Activated effector memory CD4-positive, alpha-beta T cell treated with anti-CD3 and anti-CD28 coated beads, Interleukin-2, amount 50 U/mL, for 16 hours (primary cell): Measurements from ENCODE around the gene EMP3.
"Not testable (repeated sequence)": the region's sequence is repeated elsewhere in the genome, so short reads cannot be mapped to it uniquely, and the experiment has no call there.

ENCODE experiments used
- DNase-seq: peaks from one replicate; pipeline ENCODE4 v3.0.0-alpha.2; 2020

The EMP3 gene, protein sequence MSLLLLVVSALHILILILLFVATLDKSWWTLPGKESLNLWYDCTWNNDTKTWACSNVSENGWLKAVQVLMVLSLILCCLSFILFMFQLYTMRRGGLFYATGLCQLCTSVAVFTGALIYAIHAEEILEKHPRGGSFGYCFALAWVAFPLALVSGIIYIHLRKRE

DNA sequence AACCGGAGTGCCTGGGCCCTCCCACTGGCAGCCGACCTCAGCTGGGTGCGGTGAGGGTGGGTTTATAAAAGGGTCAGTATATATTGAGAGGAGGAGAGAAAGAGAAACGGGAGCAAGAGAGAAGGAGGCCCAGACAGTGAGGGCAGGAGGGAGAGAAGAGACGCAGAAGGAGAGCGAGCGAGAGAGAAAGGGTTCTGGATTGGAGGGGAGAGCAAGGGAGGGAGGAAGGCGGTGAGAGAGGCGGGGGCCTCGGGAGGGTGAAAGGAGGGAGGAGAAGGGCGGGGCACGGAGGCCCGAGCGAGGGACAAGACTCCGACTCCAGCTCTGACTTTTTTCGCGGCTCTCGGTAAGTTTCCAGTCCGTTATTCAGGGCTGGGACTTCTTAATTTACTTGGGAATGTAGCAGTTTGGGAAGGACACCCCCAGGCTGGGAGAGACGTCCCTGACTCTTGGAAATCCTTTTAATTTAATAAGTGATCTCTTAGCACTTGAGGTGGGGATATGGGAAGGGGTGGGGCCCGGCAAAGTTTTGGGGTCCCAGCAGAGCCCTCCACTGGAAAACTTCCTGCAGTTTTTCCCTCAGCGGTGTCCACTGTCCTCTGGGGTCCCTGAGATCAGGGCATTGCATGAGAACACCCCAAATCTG, at the start of gene EMP3:
EMP3 (plus strand) TSS at position 288 of the 646 bp plus-strand sequence. CDS start 1,293 bp downstream, outside the sequence.
- DNase-seq = peak; percentile 94

DNA sequence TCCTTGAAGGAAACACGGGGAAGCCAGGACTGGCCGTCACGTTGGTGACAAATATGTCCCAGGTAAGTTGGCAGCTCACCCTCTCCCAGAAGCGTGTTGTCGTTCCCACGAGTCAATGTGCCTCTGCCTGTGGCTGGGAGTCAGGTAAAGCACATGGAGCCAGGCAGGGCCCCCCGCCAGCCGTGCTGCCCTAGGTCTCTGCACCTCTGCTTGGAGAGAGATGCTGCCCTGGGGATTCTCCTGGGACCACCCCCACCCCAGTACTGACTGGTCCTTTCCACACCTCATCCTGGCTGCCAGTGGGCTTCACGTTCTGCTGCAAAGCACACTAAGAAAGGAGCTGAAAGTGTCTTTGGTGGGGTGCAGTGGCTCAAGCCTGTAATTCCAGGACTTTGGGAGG, 45.6 kb upstream of the EMP3 start:
- DNase-seq = no peak

DNA sequence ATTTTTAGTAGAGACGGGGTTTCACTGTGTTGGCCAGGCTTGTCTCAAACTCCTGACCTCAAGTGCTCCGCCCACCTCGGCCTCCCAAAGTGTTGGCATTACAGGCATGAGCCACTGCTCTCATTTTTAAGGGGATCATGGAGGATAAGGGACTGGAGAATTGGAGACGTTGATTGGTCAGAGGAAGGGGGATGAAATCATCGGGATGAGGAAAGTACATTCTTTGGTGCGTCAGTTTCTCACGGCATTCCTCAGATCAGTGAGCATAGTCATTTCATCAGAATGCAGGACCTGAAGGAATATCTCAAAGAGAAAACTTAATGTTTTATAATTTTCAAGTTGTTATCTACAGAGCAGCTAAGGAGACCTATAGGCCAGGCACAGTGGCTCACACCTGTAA, 41.4 kb upstream of the EMP3 start:
- DNase-seq = no peak

DNA sequence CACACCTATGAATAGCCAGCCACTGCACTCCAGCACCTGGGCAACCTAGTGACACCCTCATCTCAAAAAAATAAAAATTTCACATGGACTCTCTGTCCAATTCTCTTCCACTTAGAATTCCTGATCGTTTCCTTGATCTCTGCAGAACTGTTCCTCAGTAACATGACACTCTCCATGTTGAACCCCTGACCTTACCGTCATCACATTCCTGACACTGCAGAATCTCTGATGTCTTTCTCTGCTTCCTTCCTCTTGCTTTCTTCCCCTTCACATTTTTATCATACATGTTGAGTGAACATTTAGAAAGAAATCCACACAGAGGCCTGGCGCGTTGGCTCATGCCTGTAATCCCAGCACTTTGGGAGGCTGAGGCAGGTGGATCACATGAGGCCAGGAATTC, 40.5 kb upstream of the EMP3 start:
- DNase-seq = no peak

DNA sequence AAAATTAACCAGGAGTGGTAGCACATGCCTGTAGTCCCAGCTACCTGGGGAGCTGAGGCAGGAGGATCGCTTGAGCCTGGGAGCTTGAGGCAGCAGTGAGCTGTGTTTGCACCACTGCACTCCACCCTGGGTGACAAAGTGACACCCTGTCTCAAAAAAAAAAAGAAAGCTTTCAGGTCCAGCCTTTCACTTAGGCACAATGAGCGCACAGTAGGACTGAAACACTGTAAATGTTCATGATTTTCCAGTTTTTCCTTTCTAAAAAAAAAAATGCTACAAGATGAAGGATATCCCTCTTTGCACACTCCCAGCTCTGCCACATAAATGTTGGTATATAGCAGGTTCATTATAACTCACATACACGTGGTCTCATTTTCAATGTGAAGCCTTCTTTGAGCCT, 37.6 kb upstream of the EMP3 start:
- no peak for DNase-seq

DNA sequence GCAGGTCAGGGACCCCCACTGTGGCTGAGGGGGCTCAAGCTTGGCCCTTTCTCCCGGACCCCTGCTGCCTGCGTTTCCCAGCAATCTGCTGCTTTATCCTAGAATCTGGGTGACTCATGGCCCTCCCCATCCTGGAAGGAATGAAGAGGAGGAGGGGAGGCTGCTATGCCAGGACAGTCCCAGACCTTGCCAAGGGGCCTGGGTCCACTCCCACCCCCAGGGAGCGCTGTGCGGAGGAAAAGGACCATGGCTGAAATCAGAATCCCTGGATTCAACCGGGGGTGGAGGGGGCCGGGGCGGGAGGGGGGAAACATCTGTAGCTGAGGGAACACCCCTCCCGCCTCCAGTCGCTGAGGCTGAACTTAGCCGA, 35.0 kb upstream of the EMP3 start:
- no peak for DNase-seq

DNA sequence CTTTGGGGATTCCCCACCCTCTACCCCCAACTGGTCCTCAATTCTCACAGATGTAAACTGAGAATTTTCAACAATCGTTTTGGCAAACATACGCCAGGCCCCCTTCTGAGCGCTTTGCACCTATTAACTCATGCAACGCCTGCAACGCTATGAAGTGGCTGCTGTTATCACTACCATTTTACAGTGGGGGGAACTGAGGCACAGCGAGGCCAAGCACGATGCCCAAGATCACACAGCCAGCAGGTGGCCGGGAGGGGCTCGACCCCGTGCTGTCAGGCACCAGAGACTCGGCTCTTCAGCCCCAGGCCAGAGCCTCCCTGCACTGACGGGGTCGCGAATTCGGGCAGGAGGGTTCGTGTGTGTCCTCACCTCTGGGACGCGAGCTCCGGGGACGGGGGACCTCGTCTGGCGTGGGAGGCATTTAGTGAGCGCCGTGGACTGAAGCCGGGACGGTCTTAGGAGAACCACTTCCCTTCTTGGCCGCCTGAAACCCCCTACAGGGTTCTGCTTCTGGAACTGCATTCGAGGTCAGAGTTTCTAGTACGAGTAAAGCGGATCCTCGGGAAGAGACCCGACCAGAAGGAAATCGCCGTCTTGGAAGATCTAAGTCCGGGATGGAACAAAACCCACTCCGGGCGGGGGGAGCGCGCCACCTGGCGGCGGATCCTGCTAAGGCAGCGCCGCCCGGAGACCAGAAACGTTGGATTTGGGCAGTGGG, 34.4 kb upstream of the EMP3 start:
- DNase-seq = peak; percentile 87

DNA sequence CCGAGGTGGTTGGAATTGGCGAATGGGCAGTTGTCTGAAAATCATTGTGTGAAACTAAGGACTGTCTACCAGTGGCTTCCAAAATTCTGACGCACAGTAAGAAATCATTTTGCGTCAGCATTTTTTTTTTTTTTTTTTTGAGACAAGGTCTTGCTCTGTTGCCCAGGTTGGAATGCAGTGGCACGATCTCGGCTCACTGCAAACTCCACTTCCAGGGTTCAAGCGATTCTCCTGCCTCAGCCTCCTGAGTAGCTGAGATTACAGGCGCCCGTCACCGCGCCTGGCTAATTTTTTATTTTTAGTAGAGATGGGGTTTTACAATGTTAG, 33.9 kb upstream of the EMP3 start:
- not testable (repeated sequence) for DNase-seq

DNA sequence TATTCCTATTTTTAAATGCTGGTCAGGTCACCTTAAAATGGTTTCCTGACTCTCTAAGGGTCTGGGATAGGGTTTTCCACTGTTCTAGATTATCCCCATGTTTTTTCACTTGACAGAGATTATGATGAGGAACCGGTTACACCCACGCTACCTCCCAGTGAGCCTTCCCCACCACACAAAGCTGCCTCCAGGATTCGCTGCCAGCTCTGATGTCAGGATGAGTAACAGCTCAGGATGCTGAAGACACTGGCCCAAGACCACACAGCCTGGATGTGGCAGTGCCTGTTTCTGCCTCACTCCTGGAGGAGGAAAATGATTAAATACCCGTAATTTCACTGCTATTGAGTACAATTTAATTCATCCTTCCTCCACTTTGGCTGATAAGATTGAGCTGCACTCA, 32.6 kb upstream of the EMP3 start:
- DNase-seq = no peak

DNA sequence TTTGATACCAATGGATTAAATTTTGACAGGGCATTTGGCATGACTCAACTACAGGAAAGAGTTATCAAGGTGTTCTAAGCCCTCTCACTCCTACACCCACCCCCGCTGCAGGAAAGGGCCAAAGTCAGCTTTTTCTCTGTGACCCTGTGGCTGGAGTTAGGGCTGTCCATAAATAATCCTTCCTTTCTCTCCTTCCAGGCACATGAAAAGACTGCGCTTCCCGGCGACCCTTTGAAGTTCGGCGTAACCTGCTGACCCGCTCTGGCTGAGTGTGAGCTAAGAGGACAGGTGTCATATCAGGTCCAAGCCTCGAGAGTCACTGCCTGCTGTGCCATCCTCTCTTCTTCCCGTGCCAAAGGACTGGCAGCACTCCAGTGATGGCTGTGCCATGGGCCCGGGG, 29.9 kb upstream of the EMP3 start:
- DNase-seq = no peak

DNA sequence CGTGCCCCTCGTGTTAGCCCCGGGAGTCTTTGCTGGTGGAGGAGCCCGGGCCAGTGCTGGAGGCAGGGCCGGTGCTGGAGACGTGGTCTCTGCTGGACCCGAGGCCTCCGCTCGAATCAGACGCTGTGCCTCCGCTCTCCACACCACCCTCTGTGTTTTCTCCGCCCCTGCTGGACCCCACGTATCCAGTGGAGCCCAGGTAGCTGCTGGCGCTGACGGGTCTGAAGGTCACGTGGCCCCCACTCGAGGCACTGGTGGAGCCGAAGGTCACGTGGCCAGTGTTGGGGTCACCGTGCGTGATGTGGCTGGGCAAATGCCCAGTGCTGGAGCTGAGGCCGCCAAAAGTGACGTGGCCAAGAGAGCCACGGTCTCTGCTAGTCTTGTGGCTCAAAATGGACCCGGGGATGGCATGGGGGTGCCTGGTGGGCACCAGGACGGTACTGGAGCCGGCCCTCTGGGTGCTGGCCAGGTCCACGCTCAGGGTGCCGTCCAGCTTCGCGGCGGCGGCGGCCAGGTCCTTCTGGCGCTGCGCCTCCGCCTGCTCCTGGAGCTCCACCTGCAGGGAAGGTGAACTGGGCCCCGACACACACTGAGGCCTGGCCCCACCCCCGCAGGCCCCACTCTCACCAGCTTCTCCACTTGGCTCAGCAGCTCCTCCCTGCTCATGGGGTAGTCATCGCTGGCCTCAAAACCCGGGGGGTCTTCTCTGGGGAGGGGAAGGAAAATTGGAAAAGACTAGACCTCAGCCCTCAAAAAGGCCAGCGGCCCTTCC, 28.2 kb upstream of the EMP3 start:
- DNase-seq = no peak

DNA sequence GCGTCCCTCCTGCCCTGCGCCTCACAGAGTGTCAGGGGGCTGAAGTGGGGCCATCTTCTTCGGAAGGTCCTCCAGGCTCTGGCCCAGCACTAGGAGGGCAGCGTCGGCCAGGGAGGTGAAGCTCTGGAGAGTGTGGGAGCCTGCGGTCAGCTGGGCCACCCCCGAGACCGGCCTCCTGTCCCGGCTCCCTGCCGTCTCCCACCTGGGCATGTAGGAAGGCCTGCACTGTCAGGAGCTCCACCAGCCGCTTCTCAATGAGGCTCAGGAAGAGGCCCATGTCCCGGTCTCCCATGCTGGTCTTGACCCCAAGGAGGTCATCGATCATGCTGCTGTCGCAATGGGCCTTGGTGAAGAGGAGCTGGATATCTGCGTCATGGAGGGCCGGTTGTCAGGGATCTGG, 27.4 kb upstream of the EMP3 start:
- DNase-seq = no peak

DNA sequence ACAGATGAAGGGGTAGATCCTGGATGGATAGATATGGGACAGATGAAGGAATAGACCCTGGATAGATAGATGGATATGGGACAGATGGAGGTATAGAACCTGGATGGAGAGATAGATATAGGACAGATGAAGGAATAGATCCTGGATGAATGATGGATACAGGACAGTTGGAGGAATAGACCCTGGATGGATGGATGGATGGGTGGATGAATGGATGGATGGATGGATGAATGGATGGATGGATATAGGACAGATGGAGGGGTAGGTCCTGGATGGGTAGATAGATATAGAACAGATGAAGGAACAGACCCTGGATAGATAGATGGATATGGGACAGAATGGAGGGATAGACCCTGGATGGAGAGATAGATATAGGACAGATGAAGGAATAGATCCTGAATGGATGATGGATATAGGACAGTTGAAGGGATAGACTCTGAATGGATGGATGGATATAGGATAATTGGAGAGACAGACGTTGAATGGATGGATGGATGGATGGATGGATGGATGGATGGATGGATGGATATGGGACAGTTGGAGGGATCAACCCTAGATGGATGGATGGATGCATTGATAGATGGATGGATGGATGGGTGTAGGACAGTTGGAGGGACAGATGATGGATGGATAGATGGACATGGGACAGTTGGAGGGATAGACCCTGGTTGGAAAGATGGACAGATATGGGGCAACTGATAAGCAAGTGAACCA, 23.3 kb upstream of the EMP3 start:
- no peak for DNase-seq

DNA sequence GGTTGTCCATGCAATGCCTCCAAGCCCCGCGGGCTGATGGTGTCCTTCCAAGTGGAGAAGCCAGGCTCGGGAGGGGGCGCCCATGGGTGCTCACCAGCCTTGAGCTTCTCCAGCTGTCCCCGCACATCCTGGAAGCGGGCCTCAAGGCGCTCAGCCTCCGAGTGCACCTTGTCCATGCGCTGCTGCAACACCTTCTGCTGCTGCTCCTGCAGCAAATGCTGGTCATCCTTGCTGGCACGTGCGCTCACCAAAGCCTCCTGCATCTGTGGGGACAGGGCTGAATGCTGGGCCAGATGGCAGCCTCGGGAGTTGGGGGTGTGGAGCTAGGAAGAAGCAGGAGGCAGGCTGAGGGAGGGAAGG, 22.8 kb upstream of the EMP3 start:
- DNase-seq = no peak

DNA sequence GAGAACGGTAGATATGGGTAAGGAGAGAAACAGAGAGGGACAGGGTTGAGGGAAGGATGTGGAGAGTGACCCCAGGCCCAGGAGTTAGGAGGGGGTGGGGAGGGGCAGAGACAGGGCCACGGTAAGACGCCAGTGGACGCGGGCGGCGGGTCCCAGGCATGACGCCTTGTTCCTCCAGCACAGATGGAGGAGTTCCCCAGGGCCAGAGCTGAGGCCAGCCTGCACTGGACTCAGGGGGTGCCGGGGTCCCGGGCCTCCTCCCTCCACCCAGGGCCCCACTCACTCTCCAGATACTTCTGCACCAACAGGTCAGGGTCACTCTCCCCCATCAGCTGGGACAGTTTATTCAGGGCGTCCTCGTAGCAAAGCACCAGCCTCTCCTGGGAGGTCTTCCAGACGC, 22.0 kb upstream of the EMP3 start:
- DNase-seq = no peak

DNA sequence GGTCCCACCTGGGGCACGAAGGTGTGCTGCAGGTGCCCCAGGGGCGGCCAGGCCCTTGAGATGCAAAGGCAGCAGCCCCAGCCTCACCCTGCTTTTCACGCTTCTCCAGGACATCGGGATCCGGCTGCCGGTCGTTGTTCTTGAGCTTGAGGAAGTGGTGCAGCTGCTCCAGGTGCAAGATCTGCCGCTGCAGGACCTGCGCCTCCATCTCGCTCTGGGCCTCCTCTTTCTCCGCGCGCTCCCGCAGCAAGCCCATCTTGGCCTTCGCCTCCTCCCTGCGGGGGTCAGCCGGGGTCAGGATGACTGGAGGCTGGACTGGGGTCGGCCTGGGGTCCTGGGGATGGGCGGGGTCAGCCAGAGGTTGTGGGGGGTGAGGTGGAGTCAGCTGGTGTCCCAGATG, 21.5 kb upstream of the EMP3 start:
- no peak for DNase-seq

DNA sequence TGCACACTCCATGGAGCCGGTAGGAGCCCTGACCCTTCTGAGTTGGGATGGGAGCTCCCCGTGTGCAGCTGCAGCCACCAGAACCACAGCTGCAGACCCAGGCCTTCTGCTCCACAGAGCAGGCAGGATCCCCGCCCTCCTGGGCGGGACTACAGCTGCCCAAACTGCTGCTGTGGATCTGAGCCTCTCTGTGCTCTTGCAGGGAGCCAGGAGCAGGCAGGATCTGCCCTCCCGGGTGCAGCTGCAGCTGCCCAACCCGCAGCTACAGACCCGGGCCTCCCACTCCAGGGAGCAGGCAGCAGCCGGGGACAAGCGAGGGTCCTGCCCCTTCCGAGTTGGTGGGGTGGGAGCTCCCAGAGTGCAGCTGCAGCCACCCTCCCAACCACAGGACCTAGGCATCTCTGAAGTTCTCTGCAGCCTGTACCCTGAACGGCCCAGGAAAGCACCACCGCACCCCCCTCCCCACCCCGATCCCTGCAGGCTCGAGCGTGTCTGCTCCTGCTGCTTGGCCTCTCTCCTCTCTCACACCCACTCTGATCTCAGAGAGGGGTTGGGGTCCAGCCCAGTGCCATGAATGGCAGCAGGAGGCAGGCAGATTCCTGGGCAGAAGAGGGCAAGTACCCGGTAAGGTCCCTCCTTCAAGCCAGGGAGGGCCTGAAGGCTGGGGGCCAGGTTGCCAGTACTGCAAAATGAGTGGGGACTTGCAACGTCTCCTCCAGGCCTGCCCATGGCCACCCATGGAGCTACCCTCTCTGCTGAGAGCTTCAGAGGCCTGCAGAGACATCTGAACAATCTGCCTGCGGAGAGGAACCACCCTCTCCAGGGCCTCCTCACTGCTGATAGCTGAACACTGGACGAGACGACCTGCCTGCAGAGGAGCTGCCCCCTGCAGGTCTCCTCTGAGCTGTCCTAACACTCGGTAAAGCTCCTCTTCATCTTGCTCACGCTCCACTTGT, 16.4 kb upstream of the EMP3 start:
- DNase-seq = no peak

DNA sequence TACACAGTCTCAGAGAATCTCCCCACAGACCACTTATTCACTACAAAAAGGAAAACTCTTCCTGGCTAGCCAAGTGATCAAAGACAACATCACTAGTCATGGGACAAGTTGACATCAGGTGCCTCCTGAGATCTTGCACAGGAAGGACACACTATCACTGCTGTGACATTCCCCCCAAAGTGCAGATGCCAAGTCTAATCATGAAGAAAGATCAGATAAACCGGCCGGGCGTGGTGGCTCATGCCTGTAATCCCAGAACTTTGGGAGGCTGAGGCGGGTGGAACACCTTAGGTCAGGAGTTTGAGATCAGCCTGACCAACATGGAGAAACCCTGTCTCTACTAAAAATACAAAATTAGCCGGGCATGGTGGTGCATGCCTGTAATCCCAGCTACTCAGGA, 15.6 kb upstream of the EMP3 start:
- DNase-seq = not testable (repeated sequence)

DNA sequence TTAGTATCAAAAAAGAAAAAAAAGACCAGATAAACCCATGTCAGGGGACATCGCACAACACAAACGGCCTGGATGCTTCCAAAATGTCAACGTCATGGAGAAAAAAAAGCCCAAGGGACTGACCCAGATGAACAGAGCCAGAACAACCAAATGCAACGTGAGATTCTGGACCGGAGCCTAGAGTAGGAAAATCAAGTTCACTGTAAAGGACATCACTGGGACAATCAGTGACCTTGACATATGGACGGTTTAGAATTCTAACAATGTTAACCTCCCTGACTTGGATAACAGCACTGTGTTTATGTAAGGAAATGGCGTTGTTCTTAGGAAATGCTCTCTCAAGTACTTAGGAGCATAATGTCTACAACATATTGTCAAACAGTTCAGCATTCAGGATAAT, 15.1 kb upstream of the EMP3 start:
- DNase-seq = no peak

DNA sequence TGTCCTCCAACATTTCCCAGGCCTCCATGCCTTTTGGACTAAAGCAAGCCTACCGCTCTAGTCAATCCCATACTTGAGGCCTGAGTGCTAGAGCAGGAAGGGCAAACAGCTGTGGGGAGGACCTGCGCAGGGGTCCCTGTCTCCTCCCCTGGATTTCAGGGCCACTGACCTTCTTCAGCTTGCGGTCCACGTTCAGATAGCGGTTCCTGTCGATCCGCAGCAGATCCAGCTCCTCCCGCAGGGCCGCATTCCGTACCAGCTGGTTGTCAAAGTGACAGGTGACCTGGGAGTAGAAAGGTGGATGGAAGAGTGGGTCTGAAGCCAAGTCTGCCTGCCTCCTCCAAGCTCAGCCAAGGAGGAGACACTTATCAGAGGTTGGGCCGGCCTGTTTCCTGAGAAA, 14.0 kb upstream of the EMP3 start:
- DNase-seq = no peak

DNA sequence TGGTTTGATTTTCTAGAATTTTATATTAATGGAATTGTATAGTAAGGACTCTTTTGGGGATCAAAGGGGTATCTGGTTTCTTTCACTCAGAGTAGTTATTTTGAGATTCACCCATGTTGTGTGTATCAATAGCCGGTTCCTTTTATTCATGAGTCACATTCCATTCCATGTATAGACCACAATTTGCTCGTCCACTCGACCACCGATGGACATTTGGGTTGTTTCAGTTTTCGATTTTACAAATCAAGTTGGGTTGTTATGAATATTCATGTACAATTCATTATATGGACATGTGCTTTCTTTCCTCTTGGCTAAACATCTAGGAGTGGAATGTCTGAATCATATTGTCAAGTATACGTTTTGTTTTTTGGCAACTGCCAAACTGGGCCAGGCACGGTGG, 9.6 kb upstream of the EMP3 start:
- DNase-seq = no peak

DNA sequence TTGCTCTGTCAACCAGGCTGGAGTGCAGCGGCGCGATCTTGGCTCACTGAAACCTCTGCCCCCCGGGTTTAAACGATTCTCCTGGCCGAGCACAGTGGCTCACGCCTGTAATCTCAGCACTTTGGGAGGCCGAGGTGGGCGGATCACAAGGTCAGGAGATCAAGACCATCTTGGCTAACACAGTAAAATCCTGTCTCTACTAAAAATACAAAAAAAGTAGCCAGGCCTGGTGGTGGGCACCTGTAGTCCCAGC, 7.7 kb upstream of the EMP3 start:
- DNase-seq = not testable (repeated sequence)
